BLaER1 (cell line): ENCODE data around the gene CAPSL.
A peak's percentile ranks its signal among the peaks of the same experiment; 100 is the strongest.

Experiments
- H3K27ac ChIP-seq: shearing (Covaris generic); formaldehyde crosslinking; 2 replicates; pipeline ENCODE4 v1.8.1; 2022
- H3K27me3 ChIP-seq: shearing (Covaris generic); formaldehyde crosslinking; 2 replicates; pipeline ENCODE4 v1.8.1; 2022
- H3K36me3 ChIP-seq: shearing (Covaris generic); formaldehyde crosslinking; 2 replicates; pipeline ENCODE4 v1.8.1; 2022
- H3K4me1 ChIP-seq: shearing (Covaris generic); formaldehyde crosslinking; 2 replicates; pipeline ENCODE4 v1.8.1; 2022
- H3K4me2 ChIP-seq: shearing (Covaris generic); formaldehyde crosslinking; 2 replicates; pipeline ENCODE4 v1.8.1; 2022
- H3K4me3 ChIP-seq: shearing (Covaris generic); formaldehyde crosslinking; 2 replicates; pipeline ENCODE4 v1.8.1; 2022
- H3K9ac ChIP-seq: shearing (Covaris generic); formaldehyde crosslinking; 2 replicates; pipeline ENCODE4 v1.8.1; 2022
- H3K9me3 ChIP-seq: shearing (Covaris generic); formaldehyde crosslinking; 2 replicates; pipeline ENCODE4 v1.8.1; 2022
- H4K20me1 ChIP-seq: shearing (Covaris generic); formaldehyde crosslinking; 2 replicates; pipeline ENCODE4 v1.8.1; 2022
- Cebpa-rat ChIP-seq: shearing (Covaris generic); IDR thresholded peaks from 2 replicates; pipeline ENCODE4 v1.8.1; 2022

CAPSL gene

DNA sequence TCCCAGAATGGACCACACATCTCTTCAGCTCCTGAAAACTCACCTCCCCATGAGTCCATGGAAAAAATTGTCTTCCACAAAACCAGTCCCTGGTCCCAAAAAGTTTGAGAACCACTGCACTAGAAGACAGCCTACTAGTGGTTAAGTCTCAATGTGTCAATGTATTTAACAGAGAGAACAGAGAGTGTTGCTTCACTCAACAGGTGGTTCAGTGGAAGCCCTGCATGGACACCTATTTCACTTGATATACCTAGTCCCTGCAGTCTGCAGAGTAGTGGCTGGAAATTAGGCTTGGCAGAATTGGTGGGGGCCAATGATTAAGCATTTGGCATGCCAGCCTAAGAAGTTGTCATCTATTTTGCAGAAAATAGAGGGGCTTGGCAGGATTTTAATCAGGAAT, 58.8 kb downstream of the CAPSL start:
- H4K20me1 ChIP-seq: peaks cover 52% of the 10 kb centered on the region
- H3K4me2 ChIP-seq: peak overlapping the region; percentile 91
- H3K4me3 ChIP-seq: no peak overlapping the region
- H3K9ac ChIP-seq: no peak overlapping the region; the same call in 1 of the 2 replicates
- TF ChIP-seq Cebpa-rat: no peak
- H3K9me3 ChIP-seq: no peaks in the 10 kb centered on the region
- no peaks in the 10 kb centered on the region for H3K27me3 ChIP-seq
- peak overlapping the region; percentile 90 for H3K27ac ChIP-seq
- peaks cover 51% of the 10 kb centered on the region for H3K36me3 ChIP-seq
- H3K4me1 ChIP-seq: peaks cover 97% of the 10 kb centered on the region

GRCh38 chr5:35879096-35879495, 59.3 kb downstream of the CAPSL start:
- Histone ChIP-seq H3K9ac (peak overlapping the region; percentile 42; the same call in 1 of the 2 replicates), H3K4me3 (no peak overlapping the region), H3K4me2 (peak overlapping the region; percentile 91), H4K20me1 (peaks cover 58% of the 10 kb centered on the region), H3K36me3 (peaks cover 57% of the 10 kb centered on the region), H3K27me3 (no peaks in the 10 kb centered on the region), H3K4me1 (peaks cover 100% of the 10 kb centered on the region), H3K27ac (peak overlapping the region; percentile 90), H3K9me3 (no peaks in the 10 kb centered on the region)
- no peak for TF ChIP-seq Cebpa-rat

DNA sequence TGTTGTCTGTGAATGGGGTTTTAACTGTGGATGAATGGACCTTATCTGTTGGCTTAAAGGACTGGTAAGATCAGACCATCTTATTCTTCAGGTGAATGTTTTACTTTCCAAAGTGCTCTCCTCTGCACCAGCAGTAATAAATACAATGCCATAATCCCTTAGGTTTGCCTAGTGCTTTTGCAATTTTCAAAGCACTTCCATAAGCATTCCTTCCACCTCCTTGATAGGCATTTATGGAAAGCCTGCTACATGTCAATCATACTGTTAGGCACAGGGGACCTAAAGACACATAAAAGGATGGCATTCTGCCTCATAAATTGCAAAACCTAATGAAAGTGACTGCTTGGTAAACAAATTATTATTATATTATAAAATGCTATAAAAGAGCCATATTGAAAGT, 60.3 kb downstream of the CAPSL start:
- H3K9me3 ChIP-seq: no peaks in the 10 kb centered on the region
- TF ChIP-seq Cebpa-rat: no peak
- H3K36me3 ChIP-seq: peaks cover 67% of the 10 kb centered on the region
- H3K4me2 ChIP-seq: peak overlapping the region; percentile 91
- no peaks in the 10 kb centered on the region for H3K27me3 ChIP-seq
- H4K20me1 ChIP-seq: peaks cover 68% of the 10 kb centered on the region
- H3K4me3 ChIP-seq: no peak overlapping the region
- H3K27ac ChIP-seq: peak overlapping the region; percentile 24; the same call in 1 of the 2 replicates
- peaks cover 100% of the 10 kb centered on the region for H3K4me1 ChIP-seq
- peak overlapping the region; percentile 9 for H3K9ac ChIP-seq

DNA sequence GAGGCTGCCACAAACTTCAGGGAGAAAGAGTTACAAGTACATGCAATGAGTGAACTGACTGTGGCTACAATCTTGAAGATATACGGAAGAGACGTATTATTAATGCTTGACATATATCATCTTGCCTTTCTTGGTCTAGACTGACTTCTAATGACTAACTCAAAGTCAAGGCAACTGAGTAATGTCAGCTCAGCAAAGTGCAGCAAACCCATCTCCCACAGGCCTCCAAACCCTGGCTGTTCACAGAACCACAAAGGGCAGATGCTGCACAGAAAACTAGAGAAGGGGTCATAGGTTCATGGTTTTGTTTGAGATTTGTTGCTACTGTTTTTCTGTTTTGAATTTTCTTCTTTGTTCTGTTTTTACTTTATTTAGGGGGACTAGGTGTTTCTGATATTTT, 60.8 kb downstream of the CAPSL start:
- no peak for TF ChIP-seq Cebpa-rat
- Histone ChIP-seq H3K9me3 (no peaks in the 10 kb centered on the region), H3K27me3 (no peaks in the 10 kb centered on the region), H3K4me3 (no peak overlapping the region), H3K27ac (peak overlapping the region; percentile 24), H3K36me3 (peaks cover 70% of the 10 kb centered on the region), H3K9ac (peak overlapping the region; percentile 9), H3K4me2 (peak overlapping the region; percentile 91), H4K20me1 (peaks cover 72% of the 10 kb centered on the region), H3K4me1 (peaks cover 100% of the 10 kb centered on the region)

DNA sequence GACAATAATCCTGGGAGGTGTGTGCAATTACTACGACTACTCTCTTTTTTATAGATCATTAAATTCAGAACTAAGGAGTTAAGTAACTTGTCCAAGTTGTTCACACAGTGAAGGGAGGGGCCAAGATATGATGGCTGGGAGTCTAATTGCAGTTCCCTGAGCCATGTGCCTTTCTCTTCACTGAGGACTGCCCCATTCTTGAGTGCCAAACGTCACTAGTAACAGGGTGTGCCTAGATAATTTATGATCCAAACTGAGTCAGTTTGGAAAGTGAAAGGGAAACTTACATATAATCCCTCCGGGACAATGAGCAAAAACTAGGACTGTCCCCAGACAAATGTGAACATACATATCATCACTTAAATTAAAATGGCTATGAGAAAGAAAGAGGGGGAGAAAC, 61.5 kb downstream of the CAPSL start:
- Histone ChIP-seq H3K27ac (peak overlapping the region; percentile 24), H3K4me1 (peaks cover 100% of the 10 kb centered on the region), H3K4me3 (no peak overlapping the region), H3K36me3 (peaks cover 76% of the 10 kb centered on the region), H3K4me2 (peak overlapping the region; percentile 91), H3K9me3 (no peaks in the 10 kb centered on the region), H3K9ac (peak overlapping the region; percentile 9; the same call in 1 of the 2 replicates), H3K27me3 (no peaks in the 10 kb centered on the region), H4K20me1 (peaks cover 80% of the 10 kb centered on the region)
- no peak for TF ChIP-seq Cebpa-rat

DNA sequence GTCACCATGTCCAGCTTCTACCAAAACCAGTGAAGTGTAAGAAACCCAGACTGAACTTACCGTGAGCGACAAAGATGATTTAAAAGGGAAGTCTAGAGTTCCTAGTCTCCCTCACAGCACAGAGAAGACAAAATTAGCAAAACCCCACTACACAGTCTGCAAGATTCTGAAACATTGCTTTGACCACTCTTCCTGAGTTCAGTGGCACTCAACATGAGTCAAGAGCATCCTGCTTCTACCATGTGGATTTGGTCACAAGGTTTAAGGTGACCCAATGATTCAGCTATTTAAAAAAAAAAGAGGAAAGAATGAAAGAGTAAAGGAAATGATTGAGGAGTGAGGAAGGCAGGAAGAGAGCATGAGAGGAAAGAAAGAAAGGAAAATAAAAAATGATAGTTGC, 62.0 kb downstream of the CAPSL start:
- Histone ChIP-seq H3K4me2 (peak overlapping the region; percentile 91), H3K27me3 (no peaks in the 10 kb centered on the region), H3K4me1 (peaks cover 100% of the 10 kb centered on the region), H3K36me3 (peaks cover 81% of the 10 kb centered on the region), H3K9me3 (no peaks in the 10 kb centered on the region), H4K20me1 (peaks cover 84% of the 10 kb centered on the region), H3K27ac (peak overlapping the region; percentile 24), H3K4me3 (no peak overlapping the region), H3K9ac (peak overlapping the region; percentile 9; the same call in 1 of the 2 replicates)
- TF ChIP-seq Cebpa-rat: no peak

- H3K27ac ChIP-seq: peak overlapping the region; percentile 79
- H3K9ac ChIP-seq: no peak overlapping the region
- peaks cover 100% of the 10 kb centered on the region for H4K20me1 ChIP-seq
- peak overlapping the region; percentile 66 for H3K4me2 ChIP-seq
- 0 out of 2 replicates have a peak overlapping the region, but pooled peaks have one; percentile 4 for H3K4me3 ChIP-seq
- H3K27me3 ChIP-seq: no peaks in the 10 kb centered on the region
- peaks cover 93% of the 10 kb centered on the region for H3K36me3 ChIP-seq
- H3K9me3 ChIP-seq: no peaks in the 10 kb centered on the region
- no peak for TF ChIP-seq Cebpa-rat
- H3K4me1 ChIP-seq: peaks cover 98% of the 10 kb centered on the region
These were observed 67.8 kb downstream of the CAPSL start for GRCh38 chr5:35870605-35871004.

DNA sequence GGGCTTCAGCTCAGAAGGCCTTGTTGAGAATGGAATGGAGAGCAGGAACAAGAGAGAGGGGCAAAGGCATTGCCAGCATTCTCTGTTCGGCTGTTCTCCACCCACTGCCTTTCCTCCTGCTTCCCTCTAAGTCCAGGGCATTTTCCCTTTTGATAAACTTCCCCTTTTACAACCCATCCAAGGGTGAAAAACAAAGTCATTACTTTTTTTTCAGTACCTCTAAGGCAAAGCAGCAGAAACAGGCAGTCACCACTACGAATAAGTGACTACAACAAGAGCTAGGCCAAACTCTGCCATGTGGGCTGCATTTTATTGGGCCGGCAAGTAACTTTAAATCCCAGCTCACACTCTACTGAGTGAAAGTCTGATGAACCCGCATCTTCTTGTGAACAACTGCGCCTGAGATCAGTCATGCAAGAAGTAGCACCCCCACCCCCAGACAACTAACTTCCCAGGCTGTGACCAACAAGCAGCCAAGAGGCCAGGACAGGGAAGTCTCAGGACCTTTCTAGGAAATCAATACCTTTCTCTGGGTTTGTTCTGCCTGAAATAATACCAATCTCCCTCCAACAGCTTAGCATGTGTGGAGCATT, 68.6 kb downstream of the CAPSL start:
- Histone ChIP-seq H3K9ac (peak overlapping the region; percentile 67; the same call in 1 of the 2 replicates), H3K9me3 (no peaks in the 10 kb centered on the region), H3K36me3 (peaks cover 93% of the 10 kb centered on the region), H3K4me3 (peak overlapping the region; percentile 4; the same call in 1 of the 2 replicates), H3K27ac (peak overlapping the region; percentile 79), H3K27me3 (no peaks in the 10 kb centered on the region), H3K4me1 (peaks cover 90% of the 10 kb centered on the region), H3K4me2 (peak overlapping the region; percentile 66), H4K20me1 (peaks cover 96% of the 10 kb centered on the region)
- TF ChIP-seq Cebpa-rat: no peak

- Histone ChIP-seq H3K4me1 (peaks cover 72% of the 10 kb centered on the region), H3K27me3 (no peaks in the 10 kb centered on the region), H3K9me3 (no peaks in the 10 kb centered on the region), H4K20me1 (peaks cover 78% of the 10 kb centered on the region), H3K27ac (peak overlapping the region; percentile 79), H3K9ac (peak overlapping the region; percentile 67), H3K4me3 (peak overlapping the region; percentile 50; the same call in 1 of the 2 replicates), H3K36me3 (peaks cover 92% of the 10 kb centered on the region), H3K4me2 (peak overlapping the region; percentile 66)
- TF ChIP-seq Cebpa-rat: no peak
These were observed 70.4 kb downstream of the CAPSL start for GRCh38 chr5:35867998-35868397.

GRCh38 chr5:35863159-35863558, 75.3 kb downstream of the CAPSL start:
- H3K27ac ChIP-seq: peak overlapping the region; percentile 99
- H3K4me1 ChIP-seq: peaks cover 32% of the 10 kb centered on the region
- H3K36me3 ChIP-seq: peaks cover 91% of the 10 kb centered on the region
- peak overlapping the region; percentile 100 for H3K9ac ChIP-seq
- H4K20me1 ChIP-seq: peaks cover 30% of the 10 kb centered on the region
- peak overlapping the region; percentile 82 for H3K4me3 ChIP-seq
- no peaks in the 10 kb centered on the region for H3K27me3 ChIP-seq
- TF ChIP-seq Cebpa-rat: no peak
- no peaks in the 10 kb centered on the region for H3K9me3 ChIP-seq
- peak overlapping the region; percentile 97 for H3K4me2 ChIP-seq
